GM12801 (cell line): ENCODE results near the gene RERG.

Experiments used
- CTCF ChIP-seq: IDR thresholded peaks from one replicate; pipeline ENCODE4 v1.5.1; 2011; ENCODE audit warnings: control low read depth; ENCODE audit not compliant: insufficient read length; ENCODE audit errors: extremely low read depth

The RERG gene

GRCh38 chr12:15152868-15153267, 68.3 kb downstream of the RERG start:
- TF ChIP-seq CTCF, result no peak

GRCh38 chr12:15152456-15152855, 68.8 kb downstream of the RERG start:
- TF ChIP-seq CTCF, result no peak

- no peak for TF ChIP-seq CTCF
Observed at GRCh38 chr12:15151161-15152091, 69.8 kb downstream of the RERG start.

- TF ChIP-seq CTCF, result no peak
Observed at GRCh38 chr12:15146585-15146984, 74.6 kb downstream of the RERG start.

GRCh38 chr12:15143467-15143866, 77.8 kb downstream of the RERG start:
- no peak for TF ChIP-seq CTCF

- TF ChIP-seq CTCF, result no peak
Observed at GRCh38 chr12:15142711-15143110, 78.5 kb downstream of the RERG start.

GRCh38 chr12:15131431-15131830, 89.8 kb downstream of the RERG start:
- no peak for TF ChIP-seq CTCF
